HUES48 (cell line): ENCODE results near the gene ZNF599.

Experiments used
- H3K27ac ChIP-seq: one replicate; pipeline ENCODE4 v1.7.0; 2013; ENCODE audit warnings: low read depth, low read length, inconsistent platforms
- H3K27me3 ChIP-seq: 2 replicates; pipeline ENCODE4 v1.6.1; 2013; ENCODE audit warnings: mild to moderate bottlenecking, low read length; ENCODE audit not compliant: control insufficient read depth, insufficient read depth
- H3K36me3 ChIP-seq: 2 replicates; pipeline ENCODE4 v1.6.1; 2013; ENCODE audit warnings: low read length; ENCODE audit not compliant: control insufficient read depth, insufficient read depth
- H3K4me1 ChIP-seq: 2 replicates; pipeline ENCODE4 v1.6.1; 2013; ENCODE audit warnings: mild to moderate bottlenecking, low read length; ENCODE audit not compliant: control insufficient read depth, insufficient read depth
- H3K4me3 ChIP-seq: 2 replicates; pipeline ENCODE4 v1.5.1; 2013; ENCODE audit warnings: mild to moderate bottlenecking, low read depth, low read length
- H3K9ac ChIP-seq: 2 replicates; pipeline ENCODE4 v1.6.1; 2013; ENCODE audit warnings: mild to moderate bottlenecking, low read depth, low read length, moderate library complexity
- H3K9me3 ChIP-seq: 2 replicates; pipeline ENCODE4 v1.6.1; 2013; ENCODE audit warnings: low read length; ENCODE audit not compliant: control insufficient read depth, insufficient read depth

ZNF599 gene

DNA sequence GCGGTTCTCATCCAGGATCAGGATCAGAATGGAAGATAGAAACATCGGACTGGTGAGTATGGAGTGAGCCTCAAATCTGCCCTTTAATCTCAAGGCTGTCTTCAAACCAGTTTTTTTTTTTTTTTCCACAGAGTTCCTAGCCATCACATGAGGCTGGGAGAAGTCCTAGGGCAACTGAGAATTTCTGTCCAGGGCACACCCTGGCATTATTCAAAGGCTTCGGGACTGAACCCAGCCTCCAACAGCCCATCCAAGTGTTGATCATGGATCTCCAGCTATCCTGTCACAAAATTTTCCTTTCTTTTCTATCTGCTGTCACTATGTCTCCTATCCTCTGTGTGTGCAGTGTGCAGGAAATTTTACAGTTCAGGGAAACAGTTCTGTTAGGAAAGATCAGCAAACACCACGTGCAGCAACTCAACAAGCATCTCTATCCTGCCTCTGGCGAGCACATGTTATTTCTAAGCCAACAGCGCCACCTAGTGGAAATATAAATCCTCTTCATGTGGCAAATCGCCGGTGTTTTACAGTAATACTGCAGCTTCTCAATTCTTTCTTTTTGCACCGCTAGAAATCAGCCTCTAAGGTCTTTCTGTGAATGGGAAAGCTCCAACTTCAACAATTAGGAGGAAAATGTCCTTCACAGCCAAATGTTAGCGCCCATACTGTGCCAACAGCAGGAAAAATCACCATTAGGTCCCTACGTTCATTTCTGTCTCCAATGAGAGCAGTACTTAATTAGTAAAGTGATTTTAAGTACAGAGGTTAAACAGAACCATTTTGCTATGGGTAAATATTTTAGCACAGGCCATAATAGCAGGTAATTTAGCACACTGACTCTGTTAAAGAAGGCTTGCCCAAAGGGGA, 60.4 kb downstream of the ZNF599 start:
- H3K4me1 ChIP-seq, result peaks cover 6% of the 10 kb centered on the region; the same call in 1 of the 2 replicates
- H3K27me3 ChIP-seq, result no peaks in the 10 kb centered on the region
- H3K4me3 ChIP-seq, result peak overlapping the region; percentile 12; the same call in 1 of the 2 replicates
- no peaks in the 10 kb centered on the region for H3K36me3 ChIP-seq
- H3K9me3 ChIP-seq, result peaks cover 44% of the 10 kb centered on the region
- H3K27ac ChIP-seq, result no peak overlapping the region
- H3K9ac ChIP-seq, result no peak overlapping the region

DNA sequence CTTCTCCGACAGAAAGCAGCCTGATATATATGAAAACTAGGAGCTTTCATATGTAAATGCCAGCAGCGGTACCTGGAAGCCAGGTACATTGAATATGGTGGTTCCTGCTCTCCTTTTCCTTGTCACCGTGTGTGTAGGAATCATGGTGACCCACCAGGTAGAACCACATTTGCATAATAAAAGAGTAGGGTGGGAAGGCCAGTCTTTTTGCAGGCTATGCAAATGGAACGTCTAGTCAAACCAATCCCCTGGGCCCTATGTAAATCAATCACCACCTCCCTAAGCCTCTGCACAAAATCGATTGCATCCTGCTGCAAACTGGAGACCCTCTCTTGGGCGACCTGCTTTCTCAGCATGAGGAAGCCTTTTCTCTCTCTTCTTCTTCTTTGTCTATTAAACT, 61.1 kb downstream of the ZNF599 start:
- Histone ChIP-seq H3K9ac (no peak overlapping the region), H3K4me1 (peaks cover 6% of the 10 kb centered on the region; the same call in 1 of the 2 replicates), H3K36me3 (no peaks in the 10 kb centered on the region), H3K27ac (no peak overlapping the region), H3K27me3 (no peaks in the 10 kb centered on the region), H3K4me3 (peak overlapping the region; percentile 12; the same call in 1 of the 2 replicates), H3K9me3 (peaks cover 37% of the 10 kb centered on the region)
